ENCODE data around the gene GLRA3.
A peak's percentile ranks its signal among the peaks of the same experiment; 100 is the strongest.
"Not testable (repeated sequence)": the region's sequence is repeated elsewhere in the genome, so short reads cannot be mapped to it uniquely, and the experiment has no call there.

Gene GLRA3

DNA sequence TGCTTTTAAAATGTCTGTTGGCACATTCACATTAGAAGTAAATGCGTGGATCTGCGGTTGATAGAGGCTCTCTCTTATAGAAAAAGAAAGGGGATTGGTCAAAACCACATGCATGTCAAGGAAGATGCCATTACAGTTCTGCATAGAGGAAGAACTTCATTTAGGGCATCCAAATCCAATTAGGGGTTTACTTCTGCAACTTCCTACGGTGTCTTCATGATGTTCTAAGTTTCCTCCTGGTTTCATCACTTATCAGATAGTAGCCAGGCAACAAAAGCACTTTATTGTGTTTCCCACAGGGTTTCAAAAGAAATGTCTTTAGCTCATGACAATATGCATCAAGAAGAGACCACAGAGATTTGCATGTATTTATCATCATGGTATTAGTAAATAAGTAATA, 170.8 kb downstream of the GLRA3 start:
- no peak for DNase-seq

DNA sequence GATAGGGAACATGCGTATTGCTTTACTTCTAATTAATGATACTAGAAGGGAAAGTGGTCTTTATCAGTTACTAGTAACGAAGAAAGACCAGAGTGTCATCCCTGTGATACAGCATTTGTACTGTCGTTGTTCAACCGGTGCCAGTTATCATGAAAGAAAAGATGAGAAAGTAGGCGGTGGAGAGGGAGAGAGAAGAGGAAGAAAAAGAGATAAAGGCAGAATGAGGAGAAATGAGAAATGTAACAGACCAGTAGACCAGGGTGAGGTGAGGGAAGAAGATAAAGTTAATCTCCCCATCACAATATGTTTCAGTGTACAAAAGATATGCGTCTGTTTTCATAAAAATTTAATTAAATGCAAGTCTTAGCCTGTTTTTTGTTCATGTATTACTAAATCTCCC, 171.6 kb downstream of the GLRA3 start:
- no peak for DNase-seq

DNA sequence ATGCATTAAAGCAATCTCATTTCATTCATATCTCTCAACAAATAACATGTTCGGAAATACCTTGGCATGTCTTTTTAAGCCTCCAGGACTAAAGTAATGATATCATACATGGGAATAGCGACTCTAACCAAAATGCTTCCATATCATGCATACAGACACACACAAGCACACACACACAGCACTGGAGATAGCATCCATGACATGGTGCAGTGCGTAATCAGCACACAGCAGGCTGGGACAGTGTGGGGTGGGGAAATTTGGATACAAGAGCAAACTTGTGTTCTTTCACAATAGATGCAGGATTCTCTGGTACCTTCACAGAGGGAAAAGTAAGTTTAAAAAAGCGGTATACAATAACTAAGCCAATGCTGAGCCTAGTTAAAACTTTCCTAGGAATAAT, 174.4 kb downstream of the GLRA3 start:
- DNase-seq = no peak

DNA sequence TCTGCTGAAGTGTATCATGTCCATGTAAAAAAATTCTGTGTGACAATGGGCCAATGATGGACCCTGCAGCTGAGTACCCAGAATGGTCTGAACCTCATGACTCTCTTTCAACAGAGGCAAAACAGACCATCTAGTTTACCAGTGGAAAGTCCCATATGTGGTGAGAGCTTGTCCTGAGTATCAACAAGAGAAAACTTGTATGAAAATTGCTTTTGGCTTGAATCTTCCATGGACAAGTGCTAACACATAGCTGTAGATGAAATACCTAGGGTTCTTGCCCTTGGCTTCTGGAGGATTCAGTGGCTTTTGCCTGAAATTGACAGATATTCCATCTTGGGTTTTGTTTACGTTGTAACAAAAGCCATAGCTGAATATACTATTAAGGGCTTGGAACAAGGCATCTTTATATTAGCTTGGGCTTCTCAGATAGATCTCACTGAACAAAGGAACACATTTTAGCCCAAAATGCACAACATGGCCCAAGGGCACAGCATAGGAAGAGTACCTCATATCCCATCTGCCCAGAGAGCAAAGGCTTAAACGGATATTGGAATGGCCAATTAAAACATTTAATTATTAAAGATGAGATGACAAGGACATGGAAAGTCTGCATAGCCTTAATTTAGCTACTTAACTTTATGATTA, 178.2 kb downstream of the GLRA3 start:
- DNase-seq = no peak

DNA sequence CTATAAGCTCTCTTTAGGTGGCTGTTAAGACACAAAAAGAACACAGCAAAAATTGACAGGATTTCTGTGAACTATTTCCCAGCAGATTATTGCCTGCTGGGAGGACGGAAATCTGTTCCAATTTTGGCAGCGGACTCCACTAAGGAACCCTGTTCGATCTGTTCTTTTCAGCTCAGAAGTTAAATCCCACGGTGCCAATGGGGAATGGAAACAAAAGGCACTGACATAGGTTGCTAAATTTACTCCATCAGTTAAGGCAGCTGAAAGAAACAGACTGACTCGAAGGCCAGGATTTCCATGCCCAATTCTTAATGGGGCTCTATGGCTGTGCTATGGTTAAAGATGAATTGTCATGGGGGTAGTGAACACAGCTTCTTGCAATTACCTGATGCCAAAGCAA, 180.2 kb downstream of the GLRA3 start:
- DNase-seq = no peak

DNA sequence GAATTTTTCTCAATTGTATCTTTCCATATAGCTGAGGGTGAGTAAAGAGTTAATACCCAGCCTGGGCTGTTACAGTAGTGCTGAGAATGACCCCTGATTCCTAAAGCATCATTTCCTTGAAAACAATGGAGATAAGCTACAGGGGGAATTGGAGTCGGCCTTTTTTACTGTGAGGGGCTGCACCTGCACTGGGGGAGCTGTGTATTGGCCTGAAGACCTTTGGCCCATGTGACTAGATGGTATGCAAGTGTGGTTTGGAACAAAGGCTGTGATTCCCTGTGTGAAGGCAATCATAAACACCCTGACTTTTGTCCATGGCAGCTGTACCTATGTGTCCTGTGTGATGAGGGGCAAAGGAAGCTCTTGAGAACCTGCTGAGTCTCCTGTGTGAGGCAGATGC, 182.7 kb downstream of the GLRA3 start:
- DNase-seq = no peak

DNA sequence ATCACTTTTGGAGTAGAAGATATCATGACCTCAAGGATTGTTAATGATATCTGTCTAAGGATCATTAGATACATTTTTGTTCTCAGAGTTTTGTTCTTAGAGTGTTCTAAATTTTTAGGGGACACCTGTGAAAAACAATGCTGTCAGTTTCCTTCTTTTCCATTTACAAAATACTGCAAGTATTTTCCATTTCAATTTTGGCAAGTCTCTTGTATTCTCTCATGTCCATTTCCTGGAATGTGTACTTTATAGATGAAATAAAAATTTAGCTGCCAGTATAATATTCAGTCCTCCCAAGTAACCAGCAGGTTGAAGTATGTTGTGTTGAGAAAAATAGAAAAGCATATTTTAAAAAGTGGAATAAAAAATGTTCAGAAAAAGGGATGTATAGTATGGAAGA, 188.9 kb downstream of the GLRA3 start:
- DNase-seq = no peak

DNA sequence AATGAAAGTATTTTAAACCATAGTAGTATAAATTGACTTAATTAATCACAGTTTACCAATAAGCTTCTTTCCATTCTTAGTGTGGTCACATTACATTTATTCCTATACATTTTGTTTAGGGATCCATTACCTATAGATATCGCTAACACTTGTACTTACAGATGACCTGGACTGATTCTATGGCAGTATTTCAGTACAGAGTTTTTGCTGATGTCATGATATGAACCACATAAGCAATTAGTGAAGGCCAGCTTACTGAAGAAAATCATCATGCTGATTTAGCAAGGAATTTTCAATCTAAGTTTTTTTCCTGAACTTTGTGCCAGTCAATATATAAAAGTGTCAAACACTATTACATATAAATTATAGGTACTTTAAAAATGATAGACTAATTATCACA, 193.3 kb downstream of the GLRA3 start:
- DNase-seq = no peak

DNA sequence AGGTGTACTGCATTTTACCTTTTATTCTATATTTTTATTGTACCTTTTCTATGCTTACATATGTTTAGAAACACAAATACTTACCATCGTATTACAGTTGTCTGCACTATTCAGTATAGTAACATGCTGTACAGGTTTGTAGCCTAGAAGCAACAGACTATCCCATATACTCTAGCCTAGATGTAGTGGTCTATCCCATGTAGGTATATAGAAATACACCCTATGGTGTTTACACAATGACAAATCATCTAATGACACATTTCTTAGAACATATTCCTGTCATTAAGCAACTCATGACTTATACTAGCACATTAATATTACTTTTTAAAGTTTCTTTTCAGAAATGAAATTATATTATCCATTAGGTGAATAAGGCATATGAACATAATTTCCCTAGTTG, 195.6 kb downstream of the GLRA3 start:
- no peak for DNase-seq

DNA sequence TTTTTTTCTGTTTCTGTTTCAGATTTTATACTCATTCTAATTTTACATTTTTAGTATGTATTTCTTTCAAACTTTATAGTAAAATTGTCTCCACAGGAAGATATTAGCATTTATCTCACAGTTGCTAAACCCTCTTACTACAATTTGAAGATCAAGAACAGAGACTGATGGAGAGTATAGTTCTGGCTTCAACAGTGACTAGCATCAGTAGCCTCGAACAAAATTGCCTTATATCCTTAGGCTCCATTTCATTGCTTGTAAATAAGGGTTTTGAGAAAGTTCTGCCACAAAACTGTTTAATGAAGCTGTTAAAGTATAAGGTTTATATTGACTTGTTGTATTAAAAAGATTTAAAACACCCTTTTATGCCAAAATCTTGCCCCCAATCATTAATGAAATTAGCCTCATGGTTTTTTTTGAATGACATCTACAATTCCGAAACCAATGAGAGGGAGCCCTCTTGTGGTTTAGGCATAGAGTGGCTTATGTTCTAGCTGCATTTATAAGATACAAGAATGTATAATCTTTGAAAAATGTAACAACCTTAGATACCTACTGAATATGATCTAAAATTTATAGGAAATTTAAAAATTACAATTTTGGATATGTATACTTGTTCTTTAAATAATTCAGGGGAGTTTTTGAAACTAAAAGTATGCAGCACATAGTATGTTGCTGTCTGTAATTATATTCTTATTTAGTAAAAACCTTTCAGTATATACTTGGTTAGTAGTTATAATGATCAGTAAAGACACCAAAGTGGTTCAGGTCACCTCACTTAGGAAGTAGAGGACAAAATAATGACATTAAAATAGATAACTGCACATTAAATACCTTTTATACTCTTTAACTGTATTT, 196.9 kb downstream of the GLRA3 start:
- DNase-seq = no peak

DNA sequence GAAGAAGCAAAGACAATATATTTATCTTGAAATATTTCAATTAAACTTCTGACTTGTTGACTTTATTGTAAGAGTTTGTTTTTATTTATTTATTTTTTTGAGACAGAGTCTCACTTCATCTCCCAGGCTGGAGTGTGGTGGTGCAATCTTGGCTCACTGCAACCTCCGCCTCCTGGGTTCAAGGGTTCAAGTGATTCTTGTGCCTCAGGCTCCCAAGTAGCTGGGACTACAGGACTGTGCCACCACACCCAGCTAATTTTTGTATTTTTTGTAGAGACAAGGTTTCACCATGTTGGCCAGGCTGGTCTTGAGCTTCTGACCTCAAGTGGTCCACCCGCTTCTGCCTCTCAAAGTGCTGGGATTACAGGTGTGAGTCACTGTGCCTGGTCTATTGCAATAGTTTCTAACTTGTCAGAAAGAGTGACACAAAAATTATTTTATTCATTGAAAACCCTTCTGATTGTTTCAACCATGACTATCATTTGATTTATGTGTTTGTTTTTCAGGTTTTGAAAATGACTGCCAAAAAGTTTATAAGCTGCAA, 199.1 kb downstream of the GLRA3 start:
- not testable (repeated sequence) for DNase-seq

DNA sequence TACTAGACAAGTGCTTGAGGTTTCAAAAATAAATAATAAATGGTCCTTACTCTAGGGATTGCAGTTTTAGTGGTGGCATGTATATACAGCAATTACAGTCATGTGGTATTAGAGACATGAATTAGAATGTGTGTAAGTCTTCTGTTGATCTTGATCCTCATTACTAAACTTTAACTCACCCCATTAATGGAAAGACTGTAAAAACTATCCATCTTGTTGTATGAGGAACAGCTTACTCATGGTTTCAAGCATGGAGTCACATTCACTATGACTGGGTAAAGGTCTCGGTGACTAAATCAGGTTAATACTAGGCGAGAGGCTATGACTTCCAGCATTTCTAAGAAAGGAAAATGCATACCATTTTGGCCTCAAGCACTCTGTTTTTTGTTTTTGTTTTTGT, 199.8 kb downstream of the GLRA3 start:
- DNase-seq = no peak

DNA sequence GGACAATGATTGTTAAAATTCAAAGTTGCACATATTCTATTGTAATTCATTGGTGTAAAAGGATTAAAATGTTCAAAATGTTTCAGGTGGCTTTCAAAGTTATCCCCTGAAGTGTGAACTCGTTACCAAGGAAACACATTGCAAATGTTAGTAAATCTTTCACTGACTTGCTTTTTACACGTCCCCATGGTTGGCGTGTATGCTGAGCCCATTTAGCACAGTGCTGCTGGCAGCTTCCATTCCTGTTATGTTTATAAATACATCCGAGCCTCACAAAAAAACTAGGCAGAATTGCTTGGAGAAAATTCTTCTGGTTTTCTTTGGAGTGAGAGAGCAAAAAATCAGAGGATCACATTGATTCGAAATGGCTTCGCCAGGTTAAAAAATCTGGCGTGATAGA, 200.9 kb downstream of the GLRA3 start:
- DNase-seq = no peak

DNA sequence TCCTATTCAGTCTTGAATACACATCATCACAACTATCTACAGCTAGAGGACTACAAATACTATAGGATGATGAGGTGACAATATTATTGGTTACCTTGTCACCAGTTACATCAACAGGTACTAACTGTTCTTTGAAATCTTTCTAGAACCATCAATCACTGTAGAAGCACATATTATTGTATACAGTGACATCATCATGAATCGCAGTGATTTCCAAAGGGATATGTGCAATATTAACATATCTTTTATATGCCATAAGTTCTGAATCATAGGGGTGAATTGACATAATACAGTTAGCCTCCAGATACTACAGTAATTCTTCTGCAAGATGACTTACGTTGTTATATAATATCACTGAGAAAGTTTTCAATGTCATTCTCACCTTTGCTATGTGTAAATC, 201.6 kb downstream of the GLRA3 start:
- DNase-seq = no peak

DNA sequence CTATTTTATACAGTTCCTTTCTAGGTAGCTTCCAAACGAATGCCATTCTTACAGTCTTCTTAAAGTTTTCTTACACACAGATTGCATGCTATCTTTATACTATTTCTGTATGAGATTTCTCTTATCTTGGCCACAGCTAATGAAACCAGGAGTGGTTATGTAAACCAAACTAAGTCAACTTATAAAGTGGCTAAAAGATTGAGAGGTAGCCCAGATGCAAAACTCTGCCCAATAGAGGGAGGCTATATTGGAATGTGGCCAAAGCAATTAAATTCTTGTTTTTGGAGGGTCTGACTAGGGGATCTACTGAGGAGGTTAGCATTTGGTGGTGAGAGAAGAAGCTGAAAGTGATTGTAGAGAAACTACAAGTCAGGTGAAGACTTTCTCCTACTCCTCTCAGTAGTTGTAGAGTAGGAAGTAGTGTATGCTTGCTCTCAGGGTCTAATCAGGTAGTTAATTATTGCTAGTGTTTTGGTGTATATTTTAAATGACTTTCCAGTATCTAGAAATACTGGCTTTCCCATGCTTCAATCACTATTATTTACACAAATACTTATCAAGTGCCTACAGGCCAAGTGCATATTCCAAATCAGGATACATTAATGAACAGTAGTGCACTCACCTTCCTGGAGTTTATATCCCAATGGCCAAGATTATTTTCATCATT, 202.6 kb downstream of the GLRA3 start:
- DNase-seq = no peak

DNA sequence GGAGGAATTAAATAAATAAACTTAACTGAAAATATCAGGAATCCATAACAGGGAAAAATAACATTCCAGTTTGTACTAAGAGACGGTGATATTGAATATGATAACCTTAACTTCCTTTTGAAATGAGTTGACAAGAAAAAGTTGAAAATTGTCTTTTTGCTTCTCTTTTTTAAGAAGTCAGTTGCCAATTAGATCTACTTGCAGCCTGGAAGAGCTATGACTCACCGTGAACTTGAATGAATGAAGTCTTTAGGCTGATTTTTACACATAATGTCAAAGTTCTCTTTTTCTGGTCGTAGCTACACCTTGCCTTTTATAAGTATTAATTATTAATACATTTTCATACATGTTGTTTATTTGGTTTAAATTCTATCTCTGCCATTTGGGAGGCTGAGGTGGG, 212.4 kb downstream of the GLRA3 start:
- no peak for DNase-seq

DNA sequence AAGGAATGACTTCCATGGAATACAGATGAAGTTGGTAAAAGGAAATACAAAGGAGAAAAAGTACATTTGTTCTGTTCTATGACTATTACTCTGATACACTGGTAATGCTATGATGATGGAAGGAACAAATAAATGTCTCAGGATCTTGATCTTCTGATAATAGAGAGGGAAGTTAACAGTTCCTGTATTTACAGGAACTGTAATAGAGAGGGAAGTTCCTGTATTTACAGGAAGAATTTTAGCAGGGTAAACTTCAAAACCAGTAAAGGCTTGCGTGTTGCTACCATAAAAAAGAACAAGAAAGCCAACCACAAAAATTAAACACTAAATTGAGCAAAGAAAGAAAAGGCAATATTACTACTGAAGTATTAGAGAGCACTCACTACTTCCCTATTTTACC, 215.1 kb downstream of the GLRA3 start:
- no peak for DNase-seq

DNA sequence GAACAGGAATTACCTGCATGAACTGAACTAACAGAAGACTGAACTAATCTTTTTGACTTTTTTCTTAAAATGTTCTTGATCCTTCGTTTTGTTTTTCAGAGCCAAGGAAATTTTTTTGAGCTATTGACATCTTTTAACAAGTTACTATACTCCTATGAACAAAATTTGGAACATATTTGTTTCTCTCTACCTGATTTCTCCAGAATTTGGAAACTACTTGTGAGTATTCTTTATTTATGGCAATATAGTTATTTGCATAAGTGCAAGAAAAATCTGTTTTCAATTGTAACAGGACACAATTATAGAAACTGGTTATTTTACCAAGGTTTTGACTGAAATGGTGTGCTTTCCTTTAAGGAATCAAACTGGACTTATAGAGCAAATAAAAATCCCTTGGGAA, 217.3 kb downstream of the GLRA3 start:
- no peak for DNase-seq

DNA sequence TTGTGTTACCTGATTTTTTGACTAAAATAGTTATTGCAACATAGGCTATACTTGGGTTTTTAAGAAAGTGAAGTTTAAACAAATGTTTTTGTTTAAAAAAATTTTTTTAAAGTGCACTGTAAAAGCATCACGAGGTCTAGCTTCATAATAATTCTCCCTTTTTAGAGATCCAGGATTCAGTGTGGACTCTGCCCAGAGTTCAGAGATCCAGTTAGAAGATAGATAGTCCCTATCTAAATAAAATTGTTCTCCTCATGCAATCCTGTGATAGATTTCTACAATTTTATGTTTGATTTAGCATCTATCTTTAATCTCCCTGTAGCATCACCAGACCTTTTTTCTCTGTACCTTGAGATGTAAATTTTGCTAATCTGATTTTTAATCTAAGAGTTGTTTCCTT, 221.3 kb downstream of the GLRA3 start:
- DNase-seq = no peak

DNA sequence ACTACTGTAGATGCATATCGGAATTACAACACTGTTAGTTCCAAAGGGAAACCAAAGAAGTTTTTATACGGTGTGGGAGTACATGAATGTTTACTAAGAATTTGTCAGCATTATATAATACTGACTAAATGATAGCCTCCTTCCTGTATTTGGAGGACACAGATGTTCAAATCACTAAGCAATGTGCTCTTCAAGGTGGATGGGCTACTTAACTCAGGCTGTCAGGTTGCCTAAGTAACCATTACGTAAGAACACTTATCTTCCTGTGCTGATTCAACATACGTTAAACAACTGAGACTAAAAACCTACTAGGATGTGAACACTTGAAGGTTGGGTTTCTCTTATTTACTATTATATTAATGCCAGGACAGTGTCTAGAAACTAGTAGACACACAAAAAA, 224.8 kb downstream of the GLRA3 start:
- peak in 1 of 56 donors; percentile 1 for DNase-seq

DNA sequence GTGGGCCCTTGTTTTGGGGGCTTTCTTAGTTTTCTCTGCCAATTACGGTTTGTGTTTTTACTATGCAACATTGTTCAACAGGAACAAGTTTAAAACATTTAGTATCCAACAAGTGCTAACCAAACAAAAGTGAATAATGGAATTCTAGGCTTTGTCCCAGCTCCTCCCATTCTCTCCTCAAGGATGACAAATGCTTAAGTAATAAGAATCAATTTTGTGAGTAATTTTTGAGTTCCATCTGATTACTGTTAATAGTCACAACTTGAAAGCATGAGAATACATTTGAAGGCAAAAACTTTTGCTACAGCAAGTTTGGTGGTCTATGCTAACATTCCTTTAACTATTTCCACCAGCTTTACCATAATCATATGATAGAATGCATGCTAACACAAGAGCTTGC, 228.7 kb downstream of the GLRA3 start:
- no peak for DNase-seq

DNA sequence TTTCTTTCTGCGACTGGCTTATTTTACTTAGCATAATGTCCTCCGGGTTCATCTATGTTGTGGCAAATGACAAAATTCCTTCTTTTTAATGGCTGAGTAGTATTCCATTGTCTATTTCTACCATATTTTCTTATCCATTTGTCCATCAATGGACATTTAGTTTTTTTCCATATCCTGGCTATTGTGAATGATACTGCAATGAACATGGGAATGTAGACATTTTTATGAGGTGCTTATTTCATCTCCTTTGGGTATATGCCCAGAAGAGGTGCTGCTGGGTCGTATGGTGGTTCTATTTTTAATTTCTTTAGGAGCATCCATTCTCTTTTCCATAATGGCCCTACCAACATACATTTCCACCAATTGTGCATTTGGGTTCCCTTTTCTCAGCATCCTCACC, 230.2 kb downstream of the GLRA3 start:
- DNase-seq = no peak

Data from nucleus accumbens (tissue), 56 donors.